ENCODE data around the gene FDX1. TPM values are rescaled to one million over a fixed set of nuclear protein-coding genes. Genes with fewer than 3 reads are reported as not detected.

FDX1 gene
- total and polyA plus RNA-seq, 2 of the 13 experiments (the other 11 are each of a cell fraction or from before 2014, with no cell fraction given) = 4.5 to 13.1 TPM

DNA sequence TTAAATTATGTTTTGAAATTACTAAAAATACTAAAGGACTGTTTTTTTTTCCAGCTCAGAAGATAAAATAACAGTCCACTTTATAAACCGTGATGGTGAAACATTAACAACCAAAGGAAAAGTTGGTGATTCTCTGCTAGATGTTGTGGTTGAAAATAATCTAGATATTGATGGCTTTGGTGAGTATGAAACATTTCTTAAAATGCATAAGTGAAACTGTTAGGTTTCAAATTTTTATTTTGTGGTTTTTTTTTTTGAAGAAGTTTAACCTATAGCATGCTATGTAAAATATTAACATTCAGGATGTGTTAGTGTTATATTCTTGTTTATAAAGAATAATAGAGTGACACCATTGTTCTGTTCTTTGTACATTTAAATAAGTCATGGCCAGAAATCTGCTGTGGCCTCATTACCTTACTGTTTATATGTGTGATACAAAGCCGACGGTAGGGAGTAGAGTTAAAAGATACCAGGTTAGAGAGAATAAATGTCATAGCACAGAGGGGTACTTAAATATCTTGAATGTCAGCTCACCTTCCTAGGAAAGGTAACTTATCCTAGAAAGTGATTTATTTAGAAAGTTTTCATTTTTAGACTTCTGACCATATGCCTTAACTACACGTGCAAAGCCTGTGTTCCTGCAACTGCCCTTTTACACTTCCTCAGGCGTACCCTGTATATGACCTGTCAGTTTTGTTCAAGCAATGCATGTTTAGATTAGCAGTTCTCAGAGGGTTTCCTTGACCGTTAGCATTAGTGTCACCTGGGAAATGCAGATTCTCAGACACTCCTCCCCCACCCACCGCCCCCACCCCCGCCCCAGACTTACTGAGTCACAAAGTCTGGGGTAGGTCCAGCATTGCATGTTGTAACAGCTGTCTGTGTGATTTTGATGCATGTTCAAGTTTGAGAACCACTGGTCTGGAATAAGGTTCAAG, 6.3 kb downstream of the FDX1 start:
- ATAC-seq = no peak
- H3K4me2 ChIP-seq (ENCODE audit: low read depth, low read length) = no peak overlapping the region
- no peak overlapping the region for H3K9ac ChIP-seq (ENCODE audit: insufficient read depth, low read depth, low read length)
- H3K9me3 ChIP-seq (ENCODE audit: low read length) = no peaks in the 10 kb centered on the region
- ChIA-PET POLR2A (no interaction called here), CTCF (ENCODE audit: low intra/inter-chr PET ratio, low total read pairs) (interaction anchor here (0.7 kb wide), 1 partner anchor 235 kb away, joined by 3 read pairs; no protein-coding TSS in a partner anchor)
- no peaks in the 10 kb centered on the region for H3K27me3 ChIP-seq (ENCODE audit: control insufficient read depth in 1 of 2, insufficient read depth in 2 of 2, low read length in 2 of 2)
- WGBS (ENCODE audit: low lambda C conversion rate) = 90% methylated on average over 8 of the region's 8 CpGs
- H4K20me1 ChIP-seq (ENCODE audit: insufficient read depth, low read length) = peaks cover 6% of the 10 kb centered on the region; the same call in 1 of the 2 replicates
- no peak for DNase-seq (ENCODE audit: low spot score)
- H3K4me1 ChIP-seq (ENCODE audit: insufficient read depth, low read length) = peaks cover 26% of the 10 kb centered on the region
- BruUV-seq (replicated peaks) = no TSS peak
- intact Hi-C loops (cut with micrococcal nuclease; ENCODE audit: unreplicated experiment) (loop anchor here (10.0 kb wide), 1 partner anchor 341 kb away; the partner anchor contains the start of gene ZC3H12C), in situ Hi-C loops (cut with HindIII; ENCODE audit: extremely low pct_ligation_motif_present, low pct_unique_long_range_greater_than_20kb) (no loop called here)
- H3K4me3 ChIP-seq (replicated peaks in 1 of 3; ENCODE audit: insufficient read depth in 1 of 3, low read depth in 2 of 3, low read length in 3 of 3) = no peak overlapping the region
- TF ChIP-seq ZNF274 (CRISPR knock-in tag; IDR thresholded peaks at IDR 0.05) (no peak), JDP2 (CRISPR knock-in tag; IDR thresholded peaks at IDR 0.05; ENCODE audit: borderline replicate concordance) (no peak), PAWR (CRISPR knock-in tag; IDR thresholded peaks at IDR 0.05; ENCODE audit: borderline replicate concordance) (no peak), ZMYM3 (CRISPR knock-in tag; IDR thresholded peaks at IDR 0.05) (no peak), ZNF253 (CRISPR knock-in tag; IDR thresholded peaks at IDR 0.05; ENCODE audit: borderline replicate concordance) (no peak), ARHGAP35 (CRISPR knock-in tag; IDR thresholded peaks at IDR 0.05; ENCODE audit: borderline replicate concordance) (no peak), KAT2B (IDR thresholded peaks at IDR 0.05; ENCODE audit: borderline replicate concordance, low read depth, low read length) (no peak), KLF16 (CRISPR knock-in tag; IDR thresholded peaks at IDR 0.05) (no peak), ZNF160 (CRISPR knock-in tag; IDR thresholded peaks at IDR 0.05) (no peak), KAT8 (CRISPR knock-in tag; IDR thresholded peaks at IDR 0.05) (no peak), ZFYVE20 (CRISPR knock-in tag; IDR thresholded peaks at IDR 0.05; ENCODE audit: borderline replicate concordance, low read depth) (no peak), FOXK2 (IDR thresholded peaks at IDR 0.05) (no peak), PTBP1 (IDR thresholded peaks at IDR 0.05; ENCODE audit: low read depth, low read length, poor library complexity, severe bottlenecking) (no peak), KLF6 (CRISPR knock-in tag; IDR thresholded peaks at IDR 0.05) (no peak), KDM3A (CRISPR knock-in tag; IDR thresholded peaks at IDR 0.05; ENCODE audit: low read depth) (no peak), ZNF839 (CRISPR knock-in tag; IDR thresholded peaks at IDR 0.05; ENCODE audit: borderline replicate concordance) (no peak), ZNF337 (CRISPR knock-in tag; IDR thresholded peaks at IDR 0.05; ENCODE audit: borderline replicate concordance, low read depth) (no peak)
- TF ChIP-seq, protein P1, sequence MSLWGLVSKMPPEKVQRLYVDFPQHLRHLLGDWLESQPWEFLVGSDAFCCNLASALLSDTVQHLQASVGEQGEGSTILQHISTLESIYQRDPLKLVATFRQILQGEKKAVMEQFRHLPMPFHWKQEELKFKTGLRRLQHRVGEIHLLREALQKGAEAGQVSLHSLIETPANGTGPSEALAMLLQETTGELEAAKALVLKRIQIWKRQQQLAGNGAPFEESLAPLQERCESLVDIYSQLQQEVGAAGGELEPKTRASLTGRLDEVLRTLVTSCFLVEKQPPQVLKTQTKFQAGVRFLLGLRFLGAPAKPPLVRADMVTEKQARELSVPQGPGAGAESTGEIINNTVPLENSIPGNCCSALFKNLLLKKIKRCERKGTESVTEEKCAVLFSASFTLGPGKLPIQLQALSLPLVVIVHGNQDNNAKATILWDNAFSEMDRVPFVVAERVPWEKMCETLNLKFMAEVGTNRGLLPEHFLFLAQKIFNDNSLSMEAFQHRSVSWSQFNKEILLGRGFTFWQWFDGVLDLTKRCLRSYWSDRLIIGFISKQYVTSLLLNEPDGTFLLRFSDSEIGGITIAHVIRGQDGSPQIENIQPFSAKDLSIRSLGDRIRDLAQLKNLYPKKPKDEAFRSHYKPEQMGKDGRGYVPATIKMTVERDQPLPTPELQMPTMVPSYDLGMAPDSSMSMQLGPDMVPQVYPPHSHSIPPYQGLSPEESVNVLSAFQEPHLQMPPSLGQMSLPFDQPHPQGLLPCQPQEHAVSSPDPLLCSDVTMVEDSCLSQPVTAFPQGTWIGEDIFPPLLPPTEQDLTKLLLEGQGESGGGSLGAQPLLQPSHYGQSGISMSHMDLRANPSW (CRISPR knock-in tag; IDR thresholded peaks at IDR 0.05; ENCODE audit: borderline replicate concordance) = no peak
- TF ChIP-seq, protein P2, sequence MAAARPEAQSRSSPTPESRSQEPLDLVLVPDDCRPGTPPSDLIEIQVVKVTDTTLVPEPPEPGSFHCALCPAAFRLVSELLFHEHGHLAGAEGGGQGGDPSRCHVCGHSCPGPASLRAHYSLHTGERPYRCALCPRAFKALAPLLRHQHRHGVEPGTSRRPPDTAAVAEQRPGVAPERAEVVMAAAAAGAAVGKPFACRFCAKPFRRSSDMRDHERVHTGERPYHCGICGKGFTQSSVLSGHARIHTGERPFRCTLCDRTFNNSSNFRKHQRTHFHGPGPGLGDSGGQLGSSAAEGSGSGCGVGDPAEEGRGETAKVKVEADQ (CRISPR knock-in tag; IDR thresholded peaks at IDR 0.05; ENCODE audit: borderline replicate concordance) = no peak
- TF ChIP-seq, protein P3, sequence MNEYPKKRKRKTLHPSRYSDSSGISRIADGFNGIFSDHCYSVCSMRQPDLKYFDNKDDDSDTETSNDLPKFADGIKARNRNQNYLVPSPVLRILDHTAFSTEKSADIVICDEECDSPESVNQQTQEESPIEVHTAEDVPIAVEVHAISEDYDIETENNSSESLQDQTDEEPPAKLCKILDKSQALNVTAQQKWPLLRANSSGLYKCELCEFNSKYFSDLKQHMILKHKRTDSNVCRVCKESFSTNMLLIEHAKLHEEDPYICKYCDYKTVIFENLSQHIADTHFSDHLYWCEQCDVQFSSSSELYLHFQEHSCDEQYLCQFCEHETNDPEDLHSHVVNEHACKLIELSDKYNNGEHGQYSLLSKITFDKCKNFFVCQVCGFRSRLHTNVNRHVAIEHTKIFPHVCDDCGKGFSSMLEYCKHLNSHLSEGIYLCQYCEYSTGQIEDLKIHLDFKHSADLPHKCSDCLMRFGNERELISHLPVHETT (CRISPR knock-in tag; conservative IDR thresholded peaks at IDR 0.05) = no peak
- no peak overlapping the region for H2AFZ ChIP-seq (ENCODE audit: low read length)
- peaks cover 2 to 7% of the 10 kb centered on the region in 2 experiments; a peak in 2 of 5 replicates for H3K36me3 ChIP-seq (replicated peaks in 1 of 2; ENCODE audit: control insufficient read depth in 1 of 2, insufficient read depth in 2 of 2, low read length in 2 of 2)
- FAIRE-seq = no peak
- H3K27ac ChIP-seq (ENCODE audit: extremely low read length, insufficient read depth, low read length) = no peak overlapping the region
- H3K79me2 ChIP-seq (ENCODE audit: insufficient read depth, low read length) = peaks cover 45% of the 10 kb centered on the region

Data from HepG2 (cell line).